GM23338 (cell line): ENCODE data around the gene ALDH2. TPM values are rescaled to one million over a fixed set of nuclear protein-coding genes. Genes with fewer than 3 reads are reported as not detected.

Experiments
- ATAC-seq: fragments of 200-7000 bp; cut with Tn5 transposase; 3 replicates; pipeline ENCODE4 v1.9.1; 2020
- DNase-seq: peaks from one replicate; pipeline ENCODE4 v3.0.0-alpha.2; 2015; ENCODE audit warnings: low spot score
- H2AFZ ChIP-seq: fragments of 200-600 bp; sonication (generic); 2 replicates; pipeline ENCODE4 v1.8.0; 2016; ENCODE audit warnings: antibody characterized with exemption, mild to moderate bottlenecking, moderate library complexity
- H3F3A ChIP-seq: fragments of 200-600 bp; sonication (generic); replicated peaks from 2 replicates; pipeline ENCODE4 v1.8.0; 2017; ENCODE audit warnings: antibody characterized with exemption, mixed run types, low read depth
- H3K27ac ChIP-seq: fragments of 200-600 bp; sonication (generic); 2 replicates; pipeline ENCODE4 v1.6.1; 2016; ENCODE audit warnings: low read depth
- H3K27me3 ChIP-seq: fragments of 200-600 bp; sonication (generic); 2 replicates; pipeline ENCODE4 v1.8.0; 2016; ENCODE audit warnings: mild to moderate bottlenecking, mixed run types, moderate library complexity; ENCODE audit not compliant: insufficient read depth
- H3K36me3 ChIP-seq: fragments of 200-600 bp; sonication (generic); 2 replicates; pipeline ENCODE4 v1.8.0; 2016; ENCODE audit warnings: mild to moderate bottlenecking; ENCODE audit not compliant: insufficient read depth
- H3K4me1 ChIP-seq: fragments of 200-600 bp; sonication (generic); 2 replicates; pipeline ENCODE4 v1.8.0; 2016; ENCODE audit warnings: mild to moderate bottlenecking, moderate library complexity; ENCODE audit not compliant: insufficient read depth
- H3K4me2 ChIP-seq: fragments of 200-600 bp; sonication (generic); 2 replicates; pipeline ENCODE4 v1.7.1; 2017; ENCODE audit warnings: mixed run types
- H3K4me3 ChIP-seq: fragments of 200-600 bp; sonication (generic); 2 replicates; pipeline ENCODE4 v1.6.1; 2016; ENCODE audit warnings: mixed run types
- H3K79me2 ChIP-seq: fragments of 200-600 bp; sonication (generic); replicated peaks from 2 replicates; pipeline ENCODE4 v1.8.0; 2017; ENCODE audit warnings: mild to moderate bottlenecking; ENCODE audit not compliant: insufficient read depth
- H3K9me2 ChIP-seq: fragments of 200-600 bp; sonication (generic); 2 replicates; pipeline ENCODE4 v1.8.0; 2017; ENCODE audit not compliant: insufficient read depth
- H4K20me1 ChIP-seq: fragments of 200-600 bp; sonication (generic); replicated peaks from 2 replicates; pipeline ENCODE4 v1.8.0; 2017; ENCODE audit warnings: mild to moderate bottlenecking; ENCODE audit not compliant: insufficient read depth
- H3K27ac Mint-ChIP-seq: 2 replicates; pipeline ENCODE4 v1.8.0; 2020; ENCODE audit warnings: inconsistent platforms, mild to moderate bottlenecking, moderate library complexity, mixed read lengths
- H3K27me3 Mint-ChIP-seq: 3 replicates; pipeline ENCODE4 v1.8.0; 2022; ENCODE audit warnings: low read depth, mild to moderate bottlenecking, moderate library complexity, mixed read lengths, inconsistent platforms; ENCODE audit not compliant: insufficient read depth, poor library complexity
- H3K36me3 Mint-ChIP-seq: 3 replicates; pipeline ENCODE4 v1.8.0; 2021; ENCODE audit warnings: low read depth, mild to moderate bottlenecking, inconsistent platforms, moderate library complexity, mixed read lengths
- H3K4me1 Mint-ChIP-seq: 3 replicates; pipeline ENCODE4 v1.8.0; 2020; ENCODE audit warnings: mild to moderate bottlenecking, inconsistent platforms, mixed read lengths
- H3K4me3 Mint-ChIP-seq: 3 replicates; pipeline ENCODE4 v1.8.0; 2021; ENCODE audit warnings: moderate library complexity, mild to moderate bottlenecking, inconsistent platforms, mixed read lengths
- H3K9me3 Mint-ChIP-seq: 3 replicates; pipeline ENCODE4 v1.8.0; 2020; ENCODE audit warnings: moderate library complexity, mild to moderate bottlenecking, inconsistent platforms, mixed read lengths
- CREB1 ChIP-seq: fragments of 250-450 bp; sonication (Bioruptor Pico); IDR thresholded peaks from 2 replicates; pipeline ENCODE4 v1.5.0; 2020; ENCODE audit warnings: low read depth, mild to moderate bottlenecking, moderate library complexity
- CTCF ChIP-seq, 2 experiments: fragments of 200-600 bp in 1 of 2; sonication (generic) in 1 of 2; conservative IDR thresholded peaks; 2 replicates each; pipeline versions ENCODE4 v1.5.1 to v1.6.1; 2016 to 2017; ENCODE audit warnings: antibody characterized with exemption in 2 of 2, low read depth in 2 of 2, mild to moderate bottlenecking in 2 of 2, moderate library complexity in 1 of 2
- ETS1 ChIP-seq: IDR thresholded peaks from 2 replicates; pipeline ENCODE4 v1.6.1; 2016; ENCODE audit warnings: antibody characterized with exemption
- EZH2phosphoT487 ChIP-seq: fragments of 200-600 bp; sonication (generic); IDR thresholded peaks from one replicate; pipeline ENCODE4 v1.8.1; 2018; ENCODE audit warnings: antibody characterized with exemption; ENCODE audit not compliant: unreplicated experiment
- JUNB ChIP-seq: IDR thresholded peaks from one replicate; pipeline ENCODE4 v1.6.1; 2016; ENCODE audit warnings: antibody characterized with exemption; ENCODE audit not compliant: unreplicated experiment
- NANOG ChIP-seq: IDR thresholded peaks from 2 replicates; pipeline ENCODE4 v1.6.1; 2016; ENCODE audit warnings: antibody characterized with exemption, borderline replicate concordance
- POLR2AphosphoS5 ChIP-seq: IDR thresholded peaks from 2 replicates; pipeline ENCODE4 v1.6.1; 2016; ENCODE audit warnings: antibody characterized with exemption, low read depth
- REST ChIP-seq: IDR thresholded peaks from one replicate; pipeline ENCODE4 v1.6.1; 2018; ENCODE audit warnings: antibody characterized with exemption; ENCODE audit not compliant: unreplicated experiment
- STAT1 ChIP-seq: IDR thresholded peaks from one replicate; pipeline ENCODE4 v1.6.1; 2016; ENCODE audit warnings: antibody characterized with exemption; ENCODE audit not compliant: unreplicated experiment
- ZNF114 ChIP-seq: fragments of 250-450 bp; sonication (Bioruptor Pico); IDR thresholded peaks from 2 replicates; pipeline ENCODE4 v1.5.0; 2020; ENCODE audit warnings: mild to moderate bottlenecking, moderate library complexity
- ZNF331 ChIP-seq: fragments of 250-450 bp; sonication (Bioruptor Pico); IDR thresholded peaks from 2 replicates; pipeline ENCODE4 v1.5.0; 2020; ENCODE audit warnings: low read depth, mild to moderate bottlenecking, moderate library complexity
- polyA plus RNA-seq: library from polyadenylated mRNA; unstranded; fragments of >200 nt; fragmentation: Nextera tagmentation; extraction: Ambion mirVana; gene quantifications from 2 replicates; pipeline ENCODE4 v1.2.1, GENCODE V29; 2016
- total RNA-seq: library from RNA; depleted of rRNA; stranded (reverse); fragments of >200 nt; shearing (Covaris generic); gene quantifications from 2 replicates; pipeline ENCODE4 v1.2.3, GENCODE V29; 2014

ALDH2 gene
- total and polyA plus RNA-seq, 2 experiments from 2014 or later: 14.9 to 50.5 TPM

- TF ChIP-seq ZNF331 (no peak), REST (no peak), JUNB (no peak), STAT1 (no peak), POLR2AphosphoS5 (no peak), NANOG (no peak), CREB1 (no peak), EZH2phosphoT487 (no peak), CTCF (conservative IDR thresholded peaks at IDR 0.05; ENCODE audit: low read depth in 2 of 2) (no peak), ETS1 (no peak)
These were observed 83.8 kb downstream of the ALDH2 start (continued) for GRCh38 chr12:111850526-111850925.

GRCh38 chr12:111858186-111858585, 91.5 kb downstream of the ALDH2 start:
- no peak overlapping the region for H3K4me3 Mint-ChIP-seq
- DNase-seq: no peak
- no peaks in the 10 kb centered on the region for H3K9me3 Mint-ChIP-seq
- H3K27ac ChIP-seq: no peak overlapping the region
- H3K4me3 ChIP-seq: no peak overlapping the region
- H3K27me3 ChIP-seq: no peaks in the 10 kb centered on the region
- no peak overlapping the region for H2AFZ ChIP-seq
- peaks cover 3% of the 10 kb centered on the region for H3K27me3 Mint-ChIP-seq
- H3K27ac Mint-ChIP-seq: no peak overlapping the region
- H3K4me1 ChIP-seq: peaks cover 4% of the 10 kb centered on the region
- H4K20me1 ChIP-seq: peaks cover 41% of the 10 kb centered on the region
- no peak for ATAC-seq
- H3K4me1 Mint-ChIP-seq: peaks cover 12% of the 10 kb centered on the region
- H3K36me3 Mint-ChIP-seq: peaks cover 19% of the 10 kb centered on the region
- no peaks in the 10 kb centered on the region for H3K9me2 ChIP-seq
- no peak overlapping the region for H3K4me2 ChIP-seq
- peaks cover 100% of the 10 kb centered on the region for H3K79me2 ChIP-seq
- H3F3A ChIP-seq: 0 out of 2 replicates have a peak, but pooled peaks cover 4% of the 10 kb centered on the region
- H3K36me3 ChIP-seq: no peaks in the 10 kb centered on the region
- no peak for TF ChIP-seq ZNF331
- TF ChIP-seq CREB1: no peak
- no peak for TF ChIP-seq EZH2phosphoT487
- TF ChIP-seq ETS1: no peak
- no peak for TF ChIP-seq STAT1
- no peak for TF ChIP-seq REST
- no peak for TF ChIP-seq ZNF114
- no peak for TF ChIP-seq NANOG
